Measurements from ENCODE around the gene ANTXR2.
"Not testable (repeated sequence)": the region's sequence is repeated elsewhere in the genome, so short reads cannot be mapped to it uniquely, and the experiment has no call there.

ANTXR2 gene

DNA sequence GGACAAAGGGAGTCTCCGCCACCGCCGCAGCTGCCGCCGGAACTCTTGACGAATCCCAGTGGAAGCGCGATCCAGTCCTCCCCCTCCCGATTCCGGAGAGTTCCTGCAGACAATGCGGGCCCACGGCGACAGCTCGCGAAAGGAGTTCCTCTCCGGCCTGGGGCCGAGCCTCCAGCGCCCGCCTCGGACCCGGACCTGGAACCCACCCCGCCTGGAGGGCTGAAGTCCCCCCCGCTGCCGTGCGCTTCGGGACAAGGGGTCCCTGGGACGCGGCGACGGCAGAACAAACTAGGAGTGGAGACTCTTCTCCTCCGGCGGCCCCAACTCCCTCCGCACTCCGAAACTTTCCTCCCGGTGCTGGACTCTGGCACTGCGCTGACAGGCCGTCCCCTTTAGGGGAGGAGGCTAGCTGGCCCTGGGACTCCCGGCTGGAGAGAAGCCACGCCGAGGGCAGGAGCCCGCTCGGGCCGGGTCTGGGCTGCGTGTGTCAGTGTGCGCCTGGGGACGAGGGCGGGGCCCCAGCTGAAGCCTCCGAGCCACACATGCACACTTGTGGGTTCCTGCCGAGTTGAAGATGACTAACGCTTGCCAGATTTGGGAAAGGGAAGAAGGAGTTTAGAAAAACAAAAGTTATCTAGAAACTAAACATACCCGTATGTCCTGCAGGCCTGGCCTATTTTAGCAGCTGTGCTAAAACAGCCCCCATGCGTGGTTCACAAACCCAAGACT, at the start of gene ANTXR2:
ANTXR2 (minus strand) TSS at position 486 of the 729 bp plus-strand sequence. CDS start 669 bp downstream, outside the sequence.
- peak; percentile 95 for DNase-seq (ENCODE audit: low read depth)
- TF ChIP-seq, protein P1, sequence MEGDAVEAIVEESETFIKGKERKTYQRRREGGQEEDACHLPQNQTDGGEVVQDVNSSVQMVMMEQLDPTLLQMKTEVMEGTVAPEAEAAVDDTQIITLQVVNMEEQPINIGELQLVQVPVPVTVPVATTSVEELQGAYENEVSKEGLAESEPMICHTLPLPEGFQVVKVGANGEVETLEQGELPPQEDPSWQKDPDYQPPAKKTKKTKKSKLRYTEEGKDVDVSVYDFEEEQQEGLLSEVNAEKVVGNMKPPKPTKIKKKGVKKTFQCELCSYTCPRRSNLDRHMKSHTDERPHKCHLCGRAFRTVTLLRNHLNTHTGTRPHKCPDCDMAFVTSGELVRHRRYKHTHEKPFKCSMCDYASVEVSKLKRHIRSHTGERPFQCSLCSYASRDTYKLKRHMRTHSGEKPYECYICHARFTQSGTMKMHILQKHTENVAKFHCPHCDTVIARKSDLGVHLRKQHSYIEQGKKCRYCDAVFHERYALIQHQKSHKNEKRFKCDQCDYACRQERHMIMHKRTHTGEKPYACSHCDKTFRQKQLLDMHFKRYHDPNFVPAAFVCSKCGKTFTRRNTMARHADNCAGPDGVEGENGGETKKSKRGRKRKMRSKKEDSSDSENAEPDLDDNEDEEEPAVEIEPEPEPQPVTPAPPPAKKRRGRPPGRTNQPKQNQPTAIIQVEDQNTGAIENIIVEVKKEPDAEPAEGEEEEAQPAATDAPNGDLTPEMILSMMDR (conservative IDR thresholded peaks at IDR 0.05; ENCODE audit: low read depth, low read length), result no peak
- peak within 1 kb of the TSS; percentile 95 for H3K4me3 ChIP-seq (ENCODE audit: low read depth, low read length)

DNA sequence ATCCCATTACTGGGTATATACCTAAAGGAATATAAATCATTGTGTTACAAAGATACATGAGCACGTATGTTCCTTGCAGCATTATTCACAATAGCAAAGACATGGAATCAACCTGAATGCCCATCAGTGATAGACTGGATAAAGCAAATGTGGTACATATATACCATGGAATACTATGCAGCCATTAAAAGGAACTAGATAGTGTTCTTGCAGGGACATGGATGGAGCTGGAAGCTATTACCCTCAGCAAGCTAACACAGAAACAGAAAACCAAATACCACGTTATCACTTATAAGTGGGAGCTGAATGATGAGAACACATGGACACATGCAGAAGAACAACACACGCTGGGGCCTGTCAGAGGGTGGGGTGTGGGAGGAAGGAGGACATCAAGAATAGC, 48.8 kb upstream of the ANTXR2 start:
- DNase-seq (ENCODE audit: low read depth); H3K4me3 ChIP-seq (ENCODE audit: low read depth, low read length): not testable (repeated sequence)

DNA sequence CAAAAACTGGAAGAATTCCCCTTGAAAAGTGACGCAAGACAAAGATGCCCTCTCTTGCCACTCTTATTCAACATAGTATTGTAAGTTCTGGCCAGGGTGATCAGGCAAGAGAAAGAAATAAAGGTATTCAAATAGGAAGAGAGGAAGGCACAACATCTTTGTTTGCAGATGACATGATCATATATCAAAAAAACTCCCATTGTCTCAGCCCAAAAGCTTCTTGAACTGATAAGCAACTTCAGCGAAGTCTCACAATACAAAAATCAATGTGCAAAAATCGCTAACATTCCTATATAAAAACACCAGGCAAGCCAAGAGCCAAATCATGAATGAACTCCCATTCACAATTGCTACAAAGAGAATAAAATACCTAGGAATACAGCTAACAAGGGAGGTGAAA, 46.6 kb upstream of the ANTXR2 start:
- H3K4me3 ChIP-seq (ENCODE audit: low read depth, low read length); DNase-seq (ENCODE audit: low read depth): not testable (repeated sequence)

DNA sequence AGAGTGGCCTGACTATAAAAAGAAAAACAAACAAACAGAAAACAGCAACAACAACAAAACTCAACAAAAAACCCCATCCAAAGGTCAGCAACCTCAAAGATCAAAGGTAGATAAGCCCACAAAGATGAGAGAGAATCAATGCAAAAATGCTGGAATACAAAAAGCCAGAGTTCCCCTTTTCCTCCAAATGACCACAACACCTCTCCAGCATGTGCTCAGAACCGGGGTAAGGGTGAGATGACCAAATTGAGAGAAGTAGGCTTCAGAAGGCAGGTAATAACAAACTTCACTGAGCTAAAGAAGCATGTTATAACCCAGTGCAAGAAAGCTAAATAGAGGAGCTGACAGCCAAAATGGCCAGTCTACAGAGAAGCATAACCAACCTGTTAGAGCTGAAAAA, 43.5 kb upstream of the ANTXR2 start:
- H3K4me3 ChIP-seq (ENCODE audit: low read depth, low read length), result no peak overlapping the region
- DNase-seq (ENCODE audit: low read depth), result no peak
- TF ChIP-seq, protein P1 (conservative IDR thresholded peaks at IDR 0.05; ENCODE audit: low read depth, low read length), result no peak

DNA sequence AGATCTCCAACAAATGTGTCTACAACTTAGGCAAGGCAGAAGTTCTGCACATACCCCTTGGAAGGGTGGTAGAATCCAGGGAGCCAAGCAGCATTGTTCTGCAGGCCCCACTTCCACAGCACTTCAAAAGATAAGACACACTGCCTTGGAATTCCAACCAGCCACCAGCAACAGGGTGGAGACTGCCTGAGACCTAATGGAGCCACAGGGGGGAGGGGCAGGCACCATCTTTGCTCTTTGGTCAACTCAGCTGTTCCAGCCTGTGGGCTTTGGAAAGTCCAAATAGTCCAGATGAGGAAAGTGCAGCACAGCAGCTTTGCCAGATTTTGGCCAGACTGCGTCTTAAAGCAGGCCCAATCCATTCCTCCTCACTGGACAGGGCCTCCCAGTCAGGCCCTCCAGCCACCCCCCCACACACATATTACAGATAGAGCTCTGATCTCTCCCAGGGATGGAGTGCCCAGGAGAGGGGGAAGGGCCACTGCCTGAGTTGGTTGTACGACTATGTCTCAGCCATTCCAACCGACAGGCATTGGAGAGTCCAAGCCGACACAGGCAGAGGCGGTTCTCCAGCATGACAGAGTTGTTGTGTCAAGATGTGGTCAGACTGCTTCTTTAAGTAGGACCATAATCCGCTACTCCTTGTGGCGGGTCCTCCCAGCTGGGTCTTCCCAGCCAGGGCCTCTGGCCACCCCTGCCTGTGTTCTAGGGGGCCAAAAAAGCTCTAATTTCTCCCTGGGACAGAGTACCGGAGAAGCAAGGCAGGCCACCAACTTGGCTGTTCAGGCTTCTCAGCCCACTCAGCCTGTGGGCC, 42.5 kb upstream of the ANTXR2 start:
- no peak for DNase-seq (ENCODE audit: low read depth)
- H3K4me3 ChIP-seq (ENCODE audit: low read depth, low read length), result no peak overlapping the region
- TF ChIP-seq, protein P1 (conservative IDR thresholded peaks at IDR 0.05; ENCODE audit: low read depth, low read length), result no peak

DNA sequence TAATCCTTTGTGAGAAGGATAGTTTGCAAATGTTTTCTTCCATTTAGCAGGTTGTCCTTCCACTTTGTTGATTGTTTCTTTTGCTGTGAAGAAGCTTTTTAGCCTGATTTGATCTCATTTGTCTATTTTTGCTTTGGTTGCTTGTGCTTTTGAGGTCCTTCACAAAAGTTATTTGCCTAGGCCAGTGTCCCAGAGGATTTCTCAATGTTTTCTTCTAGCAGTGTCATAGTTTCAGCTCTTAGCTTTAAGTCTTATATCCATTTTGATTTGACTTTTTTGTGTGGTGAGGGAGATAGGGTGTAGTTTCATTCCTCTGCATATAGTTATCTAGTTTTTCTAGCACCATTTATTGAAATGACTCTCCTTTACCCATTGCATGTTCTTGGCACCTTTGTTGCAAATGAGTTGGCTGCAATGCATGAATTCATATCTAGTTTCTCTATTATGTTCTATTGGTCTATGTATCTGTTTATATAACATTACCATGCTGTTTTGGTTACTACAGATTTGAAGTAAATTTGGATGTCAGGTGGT, 41.8 kb upstream of the ANTXR2 start:
- TF ChIP-seq, protein P1 (conservative IDR thresholded peaks at IDR 0.05; ENCODE audit: low read depth, low read length), result no peak
- no peak overlapping the region for H3K4me3 ChIP-seq (ENCODE audit: low read depth, low read length)
- no peak for DNase-seq (ENCODE audit: low read depth)

DNA sequence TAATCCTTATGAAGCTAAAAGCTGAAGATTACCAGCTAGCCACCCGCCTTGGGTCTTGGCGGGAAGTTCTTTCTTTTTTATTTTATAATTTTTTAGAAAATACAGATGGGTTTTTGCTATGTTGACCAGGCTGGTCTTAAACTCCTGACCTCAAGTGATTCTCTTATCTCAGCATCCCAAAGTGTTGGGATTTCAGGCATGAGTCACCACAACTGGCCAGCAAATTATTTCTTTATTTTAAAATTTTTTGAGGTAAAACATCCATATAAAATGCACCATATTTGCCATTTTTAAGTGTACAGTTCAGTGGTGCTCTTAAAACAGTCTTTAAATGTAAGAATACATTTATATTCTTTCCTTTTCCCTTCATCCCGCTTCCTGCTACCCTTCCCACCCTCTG, 40.6 kb upstream of the ANTXR2 start:
- no peak overlapping the region for H3K4me3 ChIP-seq (ENCODE audit: low read depth, low read length)
- TF ChIP-seq, protein P1 (conservative IDR thresholded peaks at IDR 0.05; ENCODE audit: low read depth, low read length), result no peak
- DNase-seq (ENCODE audit: low read depth), result no peak

Measured in choroid plexus epithelial cell (primary cell).